ENCODE data around the gene CSRNP2. TPM values are rescaled to one million over a fixed set of nuclear protein-coding genes. Genes with fewer than 3 reads are reported as not detected.
A peak's percentile ranks its signal among the peaks of the same experiment; 100 is the strongest.

The CSRNP2 gene
- total RNA-seq, 1 donor from 2014 or later = 112 TPM

GRCh38 chr12:51115533-51115932 is 32.1 kb upstream of the CSRNP2 start:
- TF ChIP-seq CTCF (IDR thresholded peaks at IDR 0.05; ENCODE audit: unreplicated experiment) = no peak
- H3K4me1 Mint-ChIP-seq (ENCODE audit: unreplicated experiment) = no peaks in the 10 kb centered on the region
- H3K9me3 Mint-ChIP-seq (ENCODE audit: unreplicated experiment) = no peaks in the 10 kb centered on the region
- H3K27me3 Mint-ChIP-seq (ENCODE audit: unreplicated experiment) = no peaks in the 10 kb centered on the region
- no peak overlapping the region for H3K4me3 Mint-ChIP-seq (ENCODE audit: unreplicated experiment)
- DNase-seq (ENCODE audit: low spot score) = no peak
- H3K27ac Mint-ChIP-seq (ENCODE audit: unreplicated experiment) = no peak overlapping the region
- peaks cover 11% of the 10 kb centered on the region for H3K36me3 Mint-ChIP-seq (ENCODE audit: low read depth, unreplicated experiment)

DNA sequence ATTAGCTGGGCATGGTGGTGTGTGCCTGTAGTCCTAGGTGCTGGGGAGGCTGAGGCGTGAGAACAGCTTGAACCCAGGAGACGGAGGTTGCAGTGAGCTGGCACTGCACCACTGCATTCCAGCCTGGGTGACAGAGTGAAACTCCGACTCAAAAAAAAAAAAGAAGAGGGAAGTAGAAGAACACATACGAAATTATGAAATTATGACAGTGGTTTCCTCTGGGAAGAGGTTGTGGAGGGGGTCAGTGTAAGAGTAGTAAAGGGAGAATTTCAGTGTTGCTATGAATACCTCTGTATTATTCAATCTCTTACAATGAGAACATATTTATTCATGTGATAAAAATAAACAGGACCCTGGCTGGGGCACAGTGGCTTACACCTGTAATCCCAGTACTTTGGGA is 24.7 kb upstream of the CSRNP2 start:
- H3K27me3 Mint-ChIP-seq (ENCODE audit: unreplicated experiment) = no peaks in the 10 kb centered on the region
- no peak overlapping the region for H3K27ac Mint-ChIP-seq (ENCODE audit: unreplicated experiment)
- DNase-seq (ENCODE audit: low spot score) = no peak
- peaks cover 21% of the 10 kb centered on the region for H3K36me3 Mint-ChIP-seq (ENCODE audit: low read depth, unreplicated experiment)
- no peaks in the 10 kb centered on the region for H3K4me1 Mint-ChIP-seq (ENCODE audit: unreplicated experiment)
- no peak for TF ChIP-seq CTCF (IDR thresholded peaks at IDR 0.05; ENCODE audit: unreplicated experiment)
- H3K4me3 Mint-ChIP-seq (ENCODE audit: unreplicated experiment) = no peak overlapping the region
- H3K9me3 Mint-ChIP-seq (ENCODE audit: unreplicated experiment) = no peaks in the 10 kb centered on the region

- TF ChIP-seq CTCF (IDR thresholded peaks at IDR 0.05; ENCODE audit: unreplicated experiment) = no peak
- no peaks in the 10 kb centered on the region for H3K9me3 Mint-ChIP-seq (ENCODE audit: unreplicated experiment)
These were observed 20.6 kb upstream of the CSRNP2 start for GRCh38 chr12:51103977-51104376.

GRCh38 chr12:51098611-51099010 is 15.2 kb upstream of the CSRNP2 start:
- Mint-ChIP-seq H3K4me1 (ENCODE audit: unreplicated experiment) (no peaks in the 10 kb centered on the region), H3K27ac (ENCODE audit: unreplicated experiment) (no peak overlapping the region), H3K4me3 (ENCODE audit: unreplicated experiment) (no peak overlapping the region), H3K36me3 (ENCODE audit: low read depth, unreplicated experiment) (peaks cover 25% of the 10 kb centered on the region), H3K9me3 (ENCODE audit: unreplicated experiment) (no peaks in the 10 kb centered on the region), H3K27me3 (ENCODE audit: unreplicated experiment) (peaks cover 2% of the 10 kb centered on the region)
- TF ChIP-seq CTCF (IDR thresholded peaks at IDR 0.05; ENCODE audit: unreplicated experiment) = no peak
- DNase-seq (ENCODE audit: low spot score) = no peak

More at GRCh38 chr12:51103977-51104376, 20.6 kb upstream of the CSRNP2 start:
- no peak overlapping the region for H3K27ac Mint-ChIP-seq (ENCODE audit: unreplicated experiment)
- H3K27me3 Mint-ChIP-seq (ENCODE audit: unreplicated experiment) = no peaks in the 10 kb centered on the region
- DNase-seq (ENCODE audit: low spot score) = no peak
- no peak overlapping the region for H3K4me3 Mint-ChIP-seq (ENCODE audit: unreplicated experiment)
- no peaks in the 10 kb centered on the region for H3K4me1 Mint-ChIP-seq (ENCODE audit: unreplicated experiment)
- peaks cover 20% of the 10 kb centered on the region for H3K36me3 Mint-ChIP-seq (ENCODE audit: low read depth, unreplicated experiment)

GRCh38 chr12:51090705-51091229 is 7.4 kb upstream of the CSRNP2 start:
- H3K36me3 Mint-ChIP-seq (ENCODE audit: low read depth, unreplicated experiment) = peaks cover 16% of the 10 kb centered on the region
- no peaks in the 10 kb centered on the region for H3K4me1 Mint-ChIP-seq (ENCODE audit: unreplicated experiment)
- H3K4me3 Mint-ChIP-seq (ENCODE audit: unreplicated experiment) = peak overlapping the region; percentile 37
- H3K9me3 Mint-ChIP-seq (ENCODE audit: unreplicated experiment) = no peaks in the 10 kb centered on the region
- H3K27me3 Mint-ChIP-seq (ENCODE audit: unreplicated experiment) = peaks cover 2% of the 10 kb centered on the region
- DNase-seq (ENCODE audit: low spot score) = no peak
- TF ChIP-seq CTCF (IDR thresholded peaks at IDR 0.05; ENCODE audit: unreplicated experiment) = no peak
- no peak overlapping the region for H3K27ac Mint-ChIP-seq (ENCODE audit: unreplicated experiment)
